GM19240 (cell line): ENCODE measurements around the gene SPNS2.

Source experiments
- DNase-seq: peaks from one replicate; pipeline ENCODE4 v3.0.0; 2011; ENCODE audit warnings: low spot score; ENCODE audit not compliant: insufficient read length

Gene SPNS2

GRCh38 chr17:4548721-4549531, 50.2 kb downstream of the SPNS2 start:
- no peak for DNase-seq

- DNase-seq: no peak
Observed at GRCh38 chr17:4549781-4550533, 51.3 kb downstream of the SPNS2 start.

GRCh38 chr17:4550534-4551039, 51.9 kb downstream of the SPNS2 start:
- no peak for DNase-seq

GRCh38 chr17:4551141-4551540, 52.5 kb downstream of the SPNS2 start:
- no peak for DNase-seq

- DNase-seq: no peak
Observed at GRCh38 chr17:4551796-4552525, 53.3 kb downstream of the SPNS2 start.

GRCh38 chr17:4553669-4554068, 55.0 kb downstream of the SPNS2 start:
- no peak for DNase-seq

GRCh38 chr17:4554441-4554996, 55.8 kb downstream of the SPNS2 start:
- no peak for DNase-seq

GRCh38 chr17:4554997-4555799, 56.5 kb downstream of the SPNS2 start, which contains the start of gene MYBBP1A:
MYBBP1A (minus strand) TSS chr17:4555384; CDS start chr17:4555324, 60 bp downstream.
- DNase-seq: peak; percentile 100

GRCh38 chr17:4555873-4556759, 57.4 kb downstream of the SPNS2 start:
- no peak for DNase-seq

- DNase-seq: no peak
Observed at GRCh38 chr17:4556996-4557395, 58.3 kb downstream of the SPNS2 start.

- no peak for DNase-seq
Observed at GRCh38 chr17:4557626-4558346, 59.1 kb downstream of the SPNS2 start.

- no peak for DNase-seq
Observed at GRCh38 chr17:4558347-4558971, 59.8 kb downstream of the SPNS2 start.

- DNase-seq: no peak
Observed at GRCh38 chr17:4559139-4559791, 60.6 kb downstream of the SPNS2 start.

GRCh38 chr17:4559966-4560365, 61.3 kb downstream of the SPNS2 start:
- DNase-seq: no peak

GRCh38 chr17:4560421-4560820, 61.7 kb downstream of the SPNS2 start, which contains the start of gene GGT6:
GGT6 (minus strand) TSS chr17:4560577; CDS start chr17:4560521, 56 bp downstream.
- no peak for DNase-seq

GRCh38 chr17:4560837-4561256, 62.2 kb downstream of the SPNS2 start:
- DNase-seq: no peak
